ENCODE results near the gene SLC35E1. TPM values are rescaled to one million over a fixed set of nuclear protein-coding genes. Genes with fewer than 3 reads are reported as not detected.
"Not testable (repeated sequence)": the region's sequence is repeated elsewhere in the genome, so short reads cannot be mapped to it uniquely, and the experiment has no call there.

SLC35E1 gene
- total and polyA plus RNA-seq, 9 donors = 17.6 to 39.7 (median 30.2) TPM

- DNase-seq = no peak
- 81 to 84% (median 82%) methylated on average over 28 of the region's 28 CpGs for WGBS, 3 donors
Measured at GRCh38 chr19:16509141-16510061, 62.8 kb downstream of the SLC35E1 start.

DNA sequence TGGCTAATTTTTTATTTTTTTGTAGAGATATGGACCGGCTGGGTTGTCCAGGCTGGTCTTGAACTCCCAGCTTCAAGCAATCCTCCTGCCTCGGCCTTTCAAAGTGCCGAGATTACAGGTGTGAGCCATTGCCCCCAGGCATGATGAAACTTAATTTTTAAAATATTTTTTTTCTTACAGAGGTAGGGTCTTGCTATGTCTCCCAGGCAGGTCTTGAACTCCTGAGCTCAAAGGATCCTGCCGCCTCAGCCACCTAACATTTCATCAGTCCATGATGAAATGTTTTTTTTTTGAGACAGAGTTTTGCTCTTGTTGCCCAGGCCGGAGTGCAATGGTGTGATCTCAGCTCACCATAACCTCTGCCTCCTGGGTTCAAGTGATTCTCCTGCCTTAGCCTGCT is 63.7 kb downstream of the SLC35E1 start:
- Histone ChIP-seq H3K27ac (no peak overlapping the region), H3K4me3 (no peak overlapping the region), H3K36me3 (no peaks in the 10 kb centered on the region), H3K4me1 (ENCODE audit: insufficient read depth) (no peaks in the 10 kb centered on the region), H3K9me3 (no peaks in the 10 kb centered on the region), H3K27me3 (no peaks in the 10 kb centered on the region)
- 91 to 93% (median 92%) methylated on average over 5 of the region's 5 CpGs for WGBS, 3 donors
- no peak for DNase-seq
- no peak for TF ChIP-seq CTCF (IDR thresholded peaks at IDR 0.05)
- no peak for TF ChIP-seq EP300 (IDR thresholded peaks at IDR 0.05)
- no peak for TF ChIP-seq POLR2A (IDR thresholded peaks at IDR 0.05)
- intact Hi-C loops (cut with DNase I) = no loop called here

More at GRCh38 chr19:16509141-16510061, 62.8 kb downstream of the SLC35E1 start:
- Histone ChIP-seq H3K27ac (no peak overlapping the region), H3K4me1 (ENCODE audit: insufficient read depth) (no peaks in the 10 kb centered on the region), H3K27me3 (no peaks in the 10 kb centered on the region), H3K9me3 (no peaks in the 10 kb centered on the region), H3K36me3 (no peaks in the 10 kb centered on the region), H3K4me3 (no peak overlapping the region)
- intact Hi-C loops (cut with DNase I) = no loop called here
- TF ChIP-seq POLR2A (IDR thresholded peaks at IDR 0.05) (no peak), EP300 (IDR thresholded peaks at IDR 0.05) (no peak), CTCF (IDR thresholded peaks at IDR 0.05) (no peak)

GRCh38 chr19:16506961-16507360 is 65.3 kb downstream of the SLC35E1 start:
- Histone ChIP-seq H3K4me1 (ENCODE audit: insufficient read depth) (no peaks in the 10 kb centered on the region), H3K27ac (no peak overlapping the region)

GRCh38 chr19:16506161-16506560 is 66.1 kb downstream of the SLC35E1 start:
- DNase-seq; H3K27me3 ChIP-seq; H3K9me3 ChIP-seq; H3K4me3 ChIP-seq; H3K27ac ChIP-seq; intact Hi-C loops (cut with DNase I); H3K4me1 ChIP-seq (ENCODE audit: insufficient read depth); H3K36me3 ChIP-seq: not testable (repeated sequence)
- 88 to 96% (median 92%) methylated on average over 11 of the region's 11 CpGs for WGBS, 3 donors

More at GRCh38 chr19:16506961-16507360, 65.3 kb downstream of the SLC35E1 start:
- Histone ChIP-seq H3K27me3 (no peaks in the 10 kb centered on the region), H3K4me3 (no peak overlapping the region), H3K36me3 (no peaks in the 10 kb centered on the region), H3K9me3 (no peaks in the 10 kb centered on the region)
- no peak for TF ChIP-seq EP300 (IDR thresholded peaks at IDR 0.05)
- no peak for TF ChIP-seq CTCF (IDR thresholded peaks at IDR 0.05)
- no peak for TF ChIP-seq POLR2A (IDR thresholded peaks at IDR 0.05)
- WGBS, 3 donors = 80 to 92% (median 81%) methylated on average over 6 of the region's 6 CpGs
- intact Hi-C loops (cut with DNase I) = no loop called here
- DNase-seq = no peak

DNA sequence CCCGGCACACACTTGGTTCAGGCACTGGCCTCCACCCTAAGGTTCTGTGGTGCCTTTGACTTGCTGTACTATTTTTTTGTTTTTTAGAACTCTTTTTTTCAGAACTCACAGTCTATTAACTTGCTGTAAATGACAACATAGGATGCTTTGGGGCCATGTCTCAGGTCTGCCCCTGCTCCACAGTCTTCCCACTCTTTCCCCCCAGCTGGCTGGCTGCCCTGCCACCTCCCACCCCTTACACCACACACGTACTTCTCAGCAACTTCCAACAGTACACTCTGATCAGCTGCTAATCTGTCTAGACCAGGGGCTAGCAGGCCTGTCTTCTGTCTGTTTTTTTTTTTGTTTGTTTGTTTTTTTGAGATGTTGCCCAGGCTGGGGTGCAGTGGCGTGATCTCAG is 67.9 kb downstream of the SLC35E1 start:
- H3K36me3 ChIP-seq = no peaks in the 10 kb centered on the region
- no peak overlapping the region for H3K27ac ChIP-seq
- no peaks in the 10 kb centered on the region for H3K9me3 ChIP-seq
- no peak overlapping the region for H3K4me3 ChIP-seq
- DNase-seq = no peak
- 80 to 82% (median 81%) methylated on average over 3 of the region's 3 CpGs for WGBS, 3 donors
- TF ChIP-seq POLR2A (IDR thresholded peaks at IDR 0.05) (no peak), CTCF (IDR thresholded peaks at IDR 0.05) (no peak), EP300 (IDR thresholded peaks at IDR 0.05) (no peak)
- intact Hi-C loops (cut with DNase I) = no loop called here
- no peaks in the 10 kb centered on the region for H3K27me3 ChIP-seq
- H3K4me1 ChIP-seq (ENCODE audit: insufficient read depth) = no peaks in the 10 kb centered on the region
